ENCODE data around the gene CLCA2. TPM values are rescaled to one million over a fixed set of nuclear protein-coding genes. Genes with fewer than 3 reads are reported as not detected.

The CLCA2 gene
- total RNA-seq, 1 experiment from 2014 or later, result 0.07 TPM

- no peaks in the 10 kb centered on the region for H3K27me3 Mint-ChIP-seq (ENCODE audit: insufficient read depth, unreplicated experiment)
- peaks cover 18% of the 10 kb centered on the region for H3K4me1 Mint-ChIP-seq (ENCODE audit: low read depth, unreplicated experiment)
- Histone ChIP-seq H3K27me3 (replicated peaks; ENCODE audit: control insufficient read depth, insufficient read depth, low read length) (no peaks in the 10 kb centered on the region), H3K4me1 (0 out of 2 replicates have a peak, but pooled peaks cover 8% of the 10 kb centered on the region), H3K9me3 (no peaks in the 10 kb centered on the region), H3K36me3 (ENCODE audit: control insufficient read depth, insufficient read depth, low read length) (no peaks in the 10 kb centered on the region), H3K4me3 (ENCODE audit: low read depth, low read length) (no peak overlapping the region)
- intact Hi-C loops (cut with micrococcal nuclease; ENCODE audit: unreplicated experiment), result no loop called here
- CTCF ChIA-PET, result no interaction called here
- no peak for TF ChIP-seq CTCF (IDR thresholded peaks at IDR 0.05; ENCODE audit: insufficient read depth in 1 of 2, low read depth in 1 of 2, low read length in 1 of 2, severe bottlenecking in 1 of 2, unreplicated experiment in 1 of 2)
- no peaks in the 10 kb centered on the region for H3K36me3 Mint-ChIP-seq (ENCODE audit: insufficient read depth, unreplicated experiment)
- H3K27ac Mint-ChIP-seq (ENCODE audit: unreplicated experiment), result no peak overlapping the region
- BruUV-seq (replicated peaks), result no TSS peak
- H3K9me3 Mint-ChIP-seq (ENCODE audit: unreplicated experiment), result no peaks in the 10 kb centered on the region
- H3K4me3 Mint-ChIP-seq (ENCODE audit: unreplicated experiment), result no peak overlapping the region
- DNase-seq, result no peak
- POLR2A ChIA-PET, result no interaction called here
Measured at GRCh38 chr1:86464819-86465218, 40.8 kb downstream of the CLCA2 start.

GRCh38 chr1:86466109-86466844 is 42.3 kb downstream of the CLCA2 start:
- intact Hi-C loops (cut with micrococcal nuclease; ENCODE audit: unreplicated experiment), result no loop called here
- no peak overlapping the region for H3K4me3 Mint-ChIP-seq (ENCODE audit: unreplicated experiment)
- no peaks in the 10 kb centered on the region for H3K9me3 ChIP-seq
- peaks cover 6% of the 10 kb centered on the region for H3K4me1 Mint-ChIP-seq (ENCODE audit: low read depth, unreplicated experiment)
- no peak for DNase-seq
- no peak overlapping the region for H3K27ac Mint-ChIP-seq (ENCODE audit: unreplicated experiment)
- H3K36me3 Mint-ChIP-seq (ENCODE audit: insufficient read depth, unreplicated experiment), result no peaks in the 10 kb centered on the region
- H3K4me3 ChIP-seq (ENCODE audit: low read depth, low read length), result no peak overlapping the region
- no peak for TF ChIP-seq CTCF (IDR thresholded peaks at IDR 0.05; ENCODE audit: insufficient read depth in 1 of 2, low read depth in 1 of 2, low read length in 1 of 2, severe bottlenecking in 1 of 2, unreplicated experiment in 1 of 2)
- no peaks in the 10 kb centered on the region for H3K36me3 ChIP-seq (ENCODE audit: control insufficient read depth, insufficient read depth, low read length)
- CTCF ChIA-PET, result no interaction called here
- POLR2A ChIA-PET, result no interaction called here
- no peaks in the 10 kb centered on the region for H3K27me3 Mint-ChIP-seq (ENCODE audit: insufficient read depth, unreplicated experiment)
- H3K9me3 Mint-ChIP-seq (ENCODE audit: unreplicated experiment), result no peaks in the 10 kb centered on the region
- no TSS peak for BruUV-seq (replicated peaks)
- H3K4me1 ChIP-seq, result 0 out of 2 replicates have a peak, but pooled peaks cover 5% of the 10 kb centered on the region
- no peaks in the 10 kb centered on the region for H3K27me3 ChIP-seq (replicated peaks; ENCODE audit: control insufficient read depth, insufficient read depth, low read length)

- CTCF ChIA-PET, result no interaction called here
- H3K27me3 Mint-ChIP-seq (ENCODE audit: insufficient read depth, unreplicated experiment), result peaks cover under 1% of the 10 kb centered on the region
- intact Hi-C loops (cut with micrococcal nuclease; ENCODE audit: unreplicated experiment), result no loop called here
Measured at GRCh38 chr1:86466986-86467385, 43.0 kb downstream of the CLCA2 start.

More at GRCh38 chr1:86466986-86467385, 43.0 kb downstream of the CLCA2 start:
- Mint-ChIP-seq H3K27ac (ENCODE audit: unreplicated experiment) (no peak overlapping the region), H3K4me1 (ENCODE audit: low read depth, unreplicated experiment) (no peaks in the 10 kb centered on the region), H3K4me3 (ENCODE audit: unreplicated experiment) (no peak overlapping the region), H3K36me3 (ENCODE audit: insufficient read depth, unreplicated experiment) (no peaks in the 10 kb centered on the region), H3K9me3 (ENCODE audit: unreplicated experiment) (no peaks in the 10 kb centered on the region)
- Histone ChIP-seq H3K9me3 (no peaks in the 10 kb centered on the region), H3K27me3 (replicated peaks; ENCODE audit: control insufficient read depth, insufficient read depth, low read length) (no peaks in the 10 kb centered on the region), H3K4me3 (ENCODE audit: low read depth, low read length) (no peak overlapping the region), H3K36me3 (ENCODE audit: control insufficient read depth, insufficient read depth, low read length) (no peaks in the 10 kb centered on the region), H3K4me1 (no peaks in the 10 kb centered on the region)
- BruUV-seq (replicated peaks), result no TSS peak
- POLR2A ChIA-PET, result no interaction called here
- no peak for TF ChIP-seq CTCF (IDR thresholded peaks at IDR 0.05; ENCODE audit: insufficient read depth in 1 of 2, low read depth in 1 of 2, low read length in 1 of 2, severe bottlenecking in 1 of 2, unreplicated experiment in 1 of 2)
- DNase-seq, result no peak
